Activated CD4-positive, alpha-beta T cell treated with anti-CD3 and anti-CD28 coated beads, Interleukin-2, amount 50 U/mL, for 48 hours (primary cell): Measurements from ENCODE around the gene BMPR1B.

Experiments used
- DNase-seq, 2 experiments: peaks; one replicate each; pipeline ENCODE4 v3.0.0-alpha.2; 2020

BMPR1B gene

DNA sequence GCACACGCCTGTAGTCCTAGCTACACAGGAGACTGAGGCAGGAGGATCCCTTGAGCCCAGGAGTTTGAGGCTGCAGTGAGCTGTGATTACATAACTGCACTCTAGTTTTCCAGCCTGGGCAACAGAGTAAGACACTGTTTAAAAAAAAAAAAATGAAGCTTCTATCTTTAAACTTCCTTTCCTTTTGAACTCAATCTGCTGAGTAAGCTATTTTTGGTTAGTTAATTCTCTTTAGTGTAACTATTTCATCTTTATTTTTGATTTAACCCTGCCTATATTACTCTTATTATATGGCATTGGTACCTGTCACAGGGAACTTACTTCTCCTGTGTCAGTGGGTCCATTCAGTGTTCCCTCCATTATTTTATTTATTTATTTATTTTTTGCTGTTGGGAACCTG is 160.8 kb downstream of the BMPR1B start:
- DNase-seq, result no peak

DNA sequence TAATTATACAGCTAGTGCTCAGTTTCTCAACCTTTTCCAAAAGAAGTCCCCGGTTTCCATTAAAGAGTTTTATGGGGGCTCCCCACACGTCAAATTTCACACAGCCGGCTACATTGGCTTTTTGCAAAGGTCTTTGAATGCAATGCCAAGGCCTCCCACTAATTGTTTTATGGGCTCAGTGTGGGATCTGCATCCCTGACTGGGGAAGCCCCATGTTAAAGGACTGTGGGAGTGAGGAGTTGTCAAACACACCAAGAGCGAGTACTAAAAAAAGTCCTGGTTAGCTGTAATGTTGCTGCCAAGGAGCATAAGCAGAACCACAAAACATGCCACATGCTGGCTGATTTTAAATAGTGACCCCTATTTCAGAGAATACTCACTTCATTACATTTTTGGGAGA is 162.6 kb downstream of the BMPR1B start:
- DNase-seq, result no peak

DNA sequence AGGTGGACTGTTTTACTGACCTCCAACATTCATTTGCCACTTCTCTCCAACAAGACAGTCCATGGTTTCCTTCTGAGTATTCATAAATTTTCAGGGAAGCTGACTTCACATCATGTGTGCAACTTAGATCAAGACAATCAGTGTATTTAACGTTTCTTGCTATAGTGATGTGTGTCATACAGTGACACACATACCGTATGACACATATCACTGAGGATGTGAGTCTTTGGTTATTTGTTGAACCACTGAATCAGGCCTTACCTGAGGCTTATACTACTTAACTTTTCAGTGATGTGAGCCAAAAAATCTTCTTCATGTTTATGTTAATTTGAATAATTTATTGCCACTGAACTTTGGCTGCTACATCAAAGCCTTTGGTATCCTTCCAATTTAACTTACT is 166.8 kb downstream of the BMPR1B start:
- DNase-seq, result no peak

DNA sequence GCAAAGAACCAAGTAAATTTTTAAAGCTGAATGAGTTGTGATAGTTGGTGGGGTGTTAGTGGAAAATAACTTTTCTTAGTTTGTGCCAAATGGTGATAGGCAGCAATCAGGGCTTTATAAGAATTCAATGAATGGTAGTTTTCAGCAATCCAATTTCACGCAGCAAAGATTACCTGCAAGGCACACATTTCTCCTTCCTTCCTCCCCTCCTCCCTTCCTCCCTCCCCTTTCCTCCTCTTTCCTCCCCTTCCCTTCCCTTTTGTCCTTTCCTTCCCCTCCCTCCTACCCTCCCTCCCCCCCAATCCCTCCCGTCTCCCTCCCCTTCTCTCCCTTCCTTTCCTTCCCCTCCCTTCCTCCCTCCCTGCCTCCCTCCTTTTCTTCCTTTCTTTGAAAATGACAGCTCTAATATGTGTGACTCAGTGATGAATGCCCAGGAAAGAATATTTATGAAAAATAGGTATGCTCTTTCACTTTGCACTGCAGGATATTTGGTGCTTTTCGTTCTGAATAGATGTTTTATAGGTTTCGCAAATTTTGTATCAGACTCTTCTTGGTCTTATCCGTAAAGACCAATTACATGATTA is 168.1 kb downstream of the BMPR1B start:
- no peak for DNase-seq

DNA sequence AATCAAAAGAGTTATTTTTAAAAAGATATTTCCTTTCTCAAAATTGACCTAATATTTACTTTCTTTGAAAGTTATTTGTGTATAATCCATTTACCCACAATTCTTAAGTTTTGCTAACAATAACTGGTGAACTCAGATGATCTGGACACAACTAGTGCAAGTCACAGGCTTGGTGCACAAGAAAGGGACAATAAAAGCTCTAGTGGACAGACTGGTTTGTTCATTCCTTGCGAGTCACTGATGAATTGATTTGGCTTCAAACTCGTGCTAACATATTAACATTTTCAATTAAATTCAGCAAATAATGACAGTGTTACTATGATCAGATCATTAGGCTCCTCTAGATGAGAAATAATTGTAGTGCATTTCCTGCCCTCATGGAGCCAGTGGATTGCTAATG is 169.2 kb downstream of the BMPR1B start:
- DNase-seq, result no peak

DNA sequence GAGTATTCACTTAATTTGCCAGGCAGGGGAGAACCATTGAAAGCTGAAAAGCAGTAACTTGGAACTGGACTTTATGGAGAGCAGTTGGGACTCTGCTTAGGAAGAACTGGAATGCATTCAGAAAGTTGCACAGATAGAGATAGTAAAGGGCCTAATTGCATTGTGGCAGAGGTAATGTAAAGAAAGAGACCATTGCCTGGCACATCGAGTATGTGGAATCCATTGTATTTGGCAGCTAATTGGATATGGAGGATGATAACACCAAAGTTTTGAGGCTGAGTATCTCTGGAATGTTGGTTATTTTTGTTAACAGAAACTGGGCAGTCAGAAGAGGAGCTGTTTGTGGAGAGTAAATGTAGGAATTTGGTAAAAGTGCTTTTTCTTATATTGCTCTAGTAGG is 169.9 kb downstream of the BMPR1B start:
- DNase-seq, result no peak

DNA sequence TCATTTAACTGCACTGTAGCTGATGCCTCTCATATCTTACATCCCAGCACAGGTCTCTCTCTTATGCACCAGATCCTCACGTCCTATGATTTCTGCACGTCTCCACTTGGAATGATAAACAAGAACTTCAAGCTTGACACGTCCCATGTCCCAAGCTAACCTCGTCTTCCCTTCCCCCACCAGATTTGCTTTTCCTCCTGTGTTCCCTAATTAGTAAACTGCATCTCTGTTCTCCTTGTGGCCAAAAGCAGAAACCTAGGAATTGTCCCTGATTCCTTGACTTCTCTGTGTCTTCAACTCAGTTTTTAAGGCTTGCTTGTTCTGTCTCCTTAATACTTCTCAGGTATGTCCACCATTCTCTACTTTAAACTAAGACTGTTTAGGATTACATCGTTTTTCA is 171.9 kb downstream of the BMPR1B start:
- no peak for DNase-seq

DNA sequence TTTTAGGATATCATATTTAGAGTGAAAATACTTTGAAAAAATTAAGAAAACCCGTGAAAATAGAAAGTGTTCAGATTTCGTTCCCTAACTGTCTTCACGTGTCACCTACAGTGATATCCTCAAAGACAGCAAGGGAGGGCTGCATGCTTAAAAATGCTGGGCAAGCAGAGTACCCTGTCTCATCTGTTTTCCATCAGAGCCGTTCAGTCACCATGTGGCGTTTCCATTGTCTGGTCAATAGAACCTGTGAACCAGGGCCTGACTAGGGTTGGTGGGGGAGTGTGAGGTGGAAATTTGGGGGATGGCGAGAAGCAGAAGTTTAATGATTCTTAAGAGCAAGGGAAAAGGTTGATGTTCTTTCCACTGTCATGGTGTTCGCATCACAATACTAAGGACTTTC is 173.9 kb downstream of the BMPR1B start:
- DNase-seq, result no peak

DNA sequence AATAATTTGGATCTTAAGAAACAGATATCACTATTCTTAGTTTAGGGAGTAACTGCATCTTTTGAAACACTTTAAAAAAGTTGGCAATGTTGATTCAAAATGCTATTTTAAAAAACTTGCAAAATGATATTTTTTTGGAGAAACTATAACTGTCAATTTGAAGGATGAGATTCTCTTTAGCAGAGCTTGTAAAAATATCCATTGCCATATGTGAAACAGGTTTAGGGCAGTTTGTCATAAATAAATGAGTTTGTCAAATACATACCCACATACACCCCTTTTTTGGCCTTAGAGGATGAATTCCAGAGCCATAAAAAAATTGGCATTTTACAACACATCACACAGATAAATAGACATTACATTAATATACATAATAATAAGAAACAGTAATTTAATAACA is 174.6 kb downstream of the BMPR1B start:
- DNase-seq, result no peak

DNA sequence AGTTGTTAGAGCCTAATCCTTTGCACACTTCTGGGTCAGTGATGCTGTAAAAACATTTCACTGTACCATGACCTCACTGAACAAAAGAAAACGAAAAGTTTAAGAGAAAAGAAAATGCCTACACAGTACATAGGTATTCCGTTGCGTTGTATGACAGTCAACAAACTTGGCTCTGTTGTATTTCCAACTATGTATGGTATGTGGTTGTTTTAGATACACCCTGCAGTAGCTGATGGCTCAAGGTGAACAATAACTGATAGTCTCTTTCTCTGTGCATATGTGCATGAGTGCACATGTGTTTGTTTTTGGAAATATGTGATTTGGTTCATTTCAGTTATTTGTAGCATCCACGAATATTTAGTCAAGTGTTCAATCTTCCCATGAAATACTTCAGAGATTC is 176.0 kb downstream of the BMPR1B start:
- no peak for DNase-seq

DNA sequence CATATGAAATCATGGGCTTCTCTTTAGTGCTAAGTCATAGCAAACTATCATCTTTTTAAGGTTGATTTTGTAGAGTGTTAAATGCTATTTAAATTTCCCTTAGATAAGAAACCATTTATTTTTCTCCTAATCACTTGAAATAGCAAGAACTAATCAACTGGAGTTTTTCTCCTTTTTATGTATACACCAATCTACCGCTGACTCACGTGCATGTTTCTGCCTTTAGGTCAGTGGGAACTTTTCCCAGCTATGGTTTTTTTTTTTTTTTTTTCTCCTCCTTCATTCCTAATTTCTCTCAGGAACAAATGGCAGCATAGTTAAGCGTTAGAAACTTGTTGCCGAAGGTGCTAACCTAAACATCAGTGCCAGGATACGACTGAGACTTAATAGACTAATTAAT is 176.4 kb downstream of the BMPR1B start:
- no peak for DNase-seq

DNA sequence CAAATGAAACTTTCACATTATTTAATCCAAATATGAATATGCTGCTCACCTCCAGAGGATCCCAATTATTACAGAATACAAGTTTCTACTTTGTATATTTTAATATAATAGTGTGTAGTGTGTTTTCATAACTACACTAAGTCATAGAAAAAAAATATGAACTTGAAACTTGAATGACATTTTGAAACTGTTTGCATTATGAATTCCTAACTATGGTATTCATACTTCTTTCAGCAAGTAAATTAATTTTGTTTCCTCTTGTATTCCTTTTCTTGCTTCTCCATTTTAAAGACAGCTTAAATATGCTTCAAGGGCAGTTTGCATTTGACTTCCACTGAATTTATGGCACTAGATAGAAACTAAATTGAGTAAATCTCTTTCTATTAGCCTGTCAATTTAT is 177.1 kb downstream of the BMPR1B start:
- DNase-seq, result no peak

DNA sequence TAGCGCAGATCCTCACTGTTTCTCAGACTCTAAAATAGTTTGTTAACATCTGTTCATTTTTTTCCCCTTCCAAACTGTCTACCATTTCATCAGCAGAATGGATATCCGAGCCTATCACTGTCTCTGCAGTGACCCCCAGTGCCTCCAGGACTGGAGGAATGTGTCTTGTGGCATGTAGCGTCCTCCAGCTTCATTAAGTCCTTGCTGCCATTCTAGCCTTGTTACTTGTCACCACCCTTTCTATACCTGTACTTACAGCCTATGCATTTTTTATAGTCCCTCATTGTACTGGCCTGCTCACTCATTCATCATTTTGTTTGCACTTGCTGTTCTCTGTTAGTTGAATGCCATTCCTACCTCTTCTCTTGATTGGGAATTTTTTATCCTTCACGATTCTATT is 179.1 kb downstream of the BMPR1B start:
- DNase-seq, result no peak

DNA sequence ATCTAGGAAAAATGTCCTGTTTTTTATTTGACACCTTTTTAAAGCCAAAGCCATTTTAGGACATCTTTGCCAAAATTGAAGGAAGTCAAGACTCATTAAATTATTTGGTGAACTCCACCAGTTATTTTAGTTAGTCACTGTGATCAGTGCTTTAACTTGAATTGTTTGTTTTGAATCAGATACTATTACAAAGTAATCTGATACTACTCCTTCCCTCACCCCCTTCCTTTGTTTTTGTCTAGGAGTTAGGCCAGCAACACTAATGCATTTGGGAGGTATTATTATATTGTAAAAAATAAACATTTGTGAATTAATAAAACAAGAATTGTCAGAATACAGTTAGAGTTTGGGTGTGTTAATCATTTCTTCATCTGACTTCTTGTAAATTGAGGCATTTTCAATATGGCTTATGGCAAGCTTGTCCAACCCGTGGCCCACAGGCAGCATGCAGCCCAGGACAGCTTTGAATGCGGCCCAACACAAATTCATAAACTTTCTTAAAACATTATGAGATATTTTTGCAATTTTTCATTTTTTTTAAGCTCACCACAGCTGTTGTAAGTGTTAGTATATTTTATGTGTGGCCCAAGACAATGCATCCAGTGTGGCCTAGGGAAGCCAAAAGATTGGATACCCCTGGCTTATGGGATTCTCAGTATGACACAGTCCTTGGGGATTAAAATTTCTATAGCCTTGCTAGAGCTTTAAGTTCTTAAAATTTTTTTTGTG is 182.2 kb downstream of the BMPR1B start:
- DNase-seq, result no peak

DNA sequence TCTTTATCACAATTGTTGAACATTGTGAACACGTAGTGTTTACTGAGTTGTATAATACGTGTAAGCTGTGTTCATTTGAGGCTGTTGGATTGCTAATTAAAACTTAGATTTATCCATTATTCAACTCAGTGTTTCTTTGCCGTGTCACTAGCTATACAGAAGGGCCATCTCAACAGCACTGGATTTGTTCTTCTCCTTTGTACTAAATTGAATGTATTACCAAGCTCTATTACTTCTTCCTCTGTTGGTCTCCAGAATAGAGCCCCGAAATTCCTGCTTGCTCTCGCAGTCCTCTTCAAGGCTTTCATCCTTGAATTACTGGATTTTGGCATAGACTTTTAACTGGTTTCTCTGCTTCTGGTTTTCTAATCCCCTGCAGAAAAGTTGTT is 182.8 kb downstream of the BMPR1B start:
- DNase-seq, result no peak

DNA sequence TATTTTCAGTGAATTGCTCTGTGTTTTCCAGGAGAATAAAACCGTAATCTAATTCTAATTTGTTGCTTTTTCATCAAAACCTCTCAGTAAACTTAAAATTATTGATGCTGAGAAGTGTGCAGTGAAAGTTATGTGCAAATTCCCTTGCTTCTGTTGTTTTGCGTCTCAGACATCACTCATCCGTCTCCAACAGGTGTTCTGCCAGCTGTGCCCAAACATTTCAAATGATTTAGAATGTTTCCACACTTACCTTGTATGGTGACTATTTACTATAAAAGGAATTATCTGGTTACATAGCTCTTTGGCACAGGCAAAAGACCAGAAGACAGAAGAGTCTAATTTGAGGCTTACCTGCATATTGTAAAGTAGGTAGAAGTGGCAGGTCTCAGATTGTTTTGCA is 184.0 kb downstream of the BMPR1B start:
- DNase-seq, result no peak

DNA sequence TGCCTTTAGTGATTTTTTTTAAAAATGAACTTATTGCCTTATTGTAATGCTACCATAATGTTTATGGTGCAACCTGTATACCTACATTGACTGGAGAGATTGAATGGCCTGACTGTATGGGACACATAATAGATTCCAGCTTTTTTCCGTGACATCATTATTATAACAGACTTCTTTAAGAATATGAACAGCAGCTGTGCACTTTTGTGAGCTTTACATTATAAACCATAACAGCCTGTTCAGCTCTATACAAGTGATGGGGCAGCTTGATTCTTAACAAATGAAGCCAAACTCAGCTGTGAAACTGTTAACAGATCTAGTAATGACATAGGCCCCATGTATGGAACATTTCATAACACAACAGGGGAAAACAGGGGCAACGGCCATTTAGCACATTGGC is 187.0 kb downstream of the BMPR1B start:
- DNase-seq, result no peak

DNA sequence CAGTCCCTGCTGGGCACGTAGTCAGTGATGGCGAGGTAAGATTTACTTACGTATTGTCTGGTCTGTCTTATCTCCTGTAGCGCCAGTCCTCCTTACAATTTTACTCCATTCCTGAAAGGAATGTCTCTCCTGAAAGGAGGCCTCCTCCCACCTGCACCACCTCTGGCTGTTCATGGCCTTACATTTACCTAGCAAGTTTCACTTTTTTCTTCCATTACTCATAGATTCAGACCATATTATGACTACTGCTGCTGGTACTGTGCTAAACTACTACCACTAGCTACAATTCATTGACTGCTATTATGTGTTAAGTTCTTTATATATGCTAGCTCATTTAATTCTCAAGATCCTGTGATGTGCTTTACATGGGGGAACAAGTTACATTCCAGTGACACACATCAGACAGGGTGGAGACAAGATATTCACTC is 189.9 kb downstream of the BMPR1B start:
- no peak for DNase-seq

DNA sequence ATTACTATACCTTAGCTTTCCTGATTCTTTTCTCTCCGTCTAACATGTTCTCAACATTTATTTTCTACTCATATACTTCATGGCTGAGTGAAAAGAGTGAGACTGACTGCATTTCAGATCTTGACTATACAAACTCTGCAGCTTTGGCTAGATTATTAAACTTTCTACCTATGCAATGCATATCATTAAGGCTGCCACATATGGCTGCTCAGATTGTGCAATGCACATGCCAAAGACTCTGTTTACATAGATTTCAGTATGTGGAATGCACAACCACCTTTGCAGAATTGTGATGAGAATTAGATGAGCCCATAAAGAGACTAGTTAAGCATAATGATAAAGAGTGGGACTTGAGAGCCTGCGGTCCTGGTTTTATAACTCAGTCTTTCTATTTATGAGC is 196.5 kb downstream of the BMPR1B start:
- DNase-seq, result no peak

DNA sequence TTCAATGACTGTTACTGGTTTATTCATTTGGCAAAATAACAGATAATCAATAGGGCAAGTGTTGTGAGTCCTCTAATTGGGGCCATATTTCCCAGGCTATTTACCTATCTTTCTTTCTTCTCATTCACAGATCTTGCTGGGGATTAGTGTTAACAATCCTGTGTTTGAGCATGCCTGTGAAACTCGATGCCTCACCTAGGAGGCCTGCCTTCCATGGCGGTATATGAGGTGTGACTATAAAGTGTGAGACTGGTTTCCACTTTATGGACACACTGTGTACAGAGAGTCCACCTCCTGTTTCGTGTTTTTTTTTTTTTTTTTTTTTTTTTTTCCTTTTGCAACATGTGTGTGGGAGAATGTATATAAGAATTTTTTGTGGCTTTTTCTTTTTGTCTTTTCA is 199.3 kb downstream of the BMPR1B start:
- DNase-seq, result no peak

DNA sequence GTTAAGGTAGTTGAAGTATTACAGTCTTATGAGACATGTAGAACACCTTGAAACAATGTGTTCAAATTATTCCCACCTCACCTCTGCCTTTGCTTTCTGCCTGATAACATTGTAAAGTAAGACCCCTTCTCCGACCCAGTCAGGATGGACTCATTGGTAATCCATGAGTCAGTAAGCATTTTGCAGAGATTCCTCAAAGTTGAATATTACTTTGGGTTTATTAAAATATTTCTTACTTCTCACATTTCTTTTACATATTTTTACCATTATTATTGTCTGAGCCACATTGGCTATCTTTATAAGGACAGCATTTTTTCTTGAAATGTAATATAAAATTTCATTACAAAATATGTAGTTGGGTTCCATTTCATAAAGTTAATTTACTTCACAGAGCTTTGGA is 201.6 kb downstream of the BMPR1B start:
- DNase-seq, result no peak

DNA sequence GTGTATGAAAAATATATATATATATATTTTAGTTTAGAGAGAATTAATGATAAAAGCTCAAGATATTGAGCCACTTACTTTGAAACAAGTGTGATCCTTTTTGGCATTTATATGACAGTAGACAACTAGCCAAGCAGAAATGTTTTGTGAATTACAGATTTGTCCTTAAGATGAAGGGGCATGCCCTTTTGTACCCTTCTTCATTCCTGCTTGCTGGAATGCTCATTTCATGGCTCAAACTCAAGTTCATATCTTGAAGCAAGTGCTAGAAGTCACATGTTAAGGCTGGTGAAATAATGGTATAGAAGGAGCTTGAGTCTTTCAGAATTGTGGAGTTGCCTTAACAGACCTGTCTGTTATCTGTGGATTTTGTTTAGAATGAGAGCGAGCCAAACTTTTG is 203.0 kb downstream of the BMPR1B start:
- no peak for DNase-seq

DNA sequence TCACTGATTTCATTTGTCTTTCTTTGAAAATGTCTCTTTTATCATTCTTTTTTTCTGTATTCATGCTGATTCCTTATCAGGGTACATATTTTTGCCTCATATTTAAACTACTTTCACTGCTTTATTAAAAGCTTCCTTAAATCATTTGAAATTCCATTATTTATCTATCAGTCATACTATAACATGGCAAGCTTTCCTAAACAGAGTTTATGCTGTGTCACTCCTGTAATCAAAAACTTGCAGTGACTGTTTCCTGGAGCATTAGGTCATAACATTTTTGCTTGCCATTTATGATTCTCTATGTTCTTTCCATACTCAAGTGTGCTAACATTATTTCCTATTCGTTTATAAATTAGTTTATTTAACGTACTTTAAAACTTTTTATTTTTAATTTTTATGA is 203.7 kb downstream of the BMPR1B start:
- DNase-seq, result no peak

DNA sequence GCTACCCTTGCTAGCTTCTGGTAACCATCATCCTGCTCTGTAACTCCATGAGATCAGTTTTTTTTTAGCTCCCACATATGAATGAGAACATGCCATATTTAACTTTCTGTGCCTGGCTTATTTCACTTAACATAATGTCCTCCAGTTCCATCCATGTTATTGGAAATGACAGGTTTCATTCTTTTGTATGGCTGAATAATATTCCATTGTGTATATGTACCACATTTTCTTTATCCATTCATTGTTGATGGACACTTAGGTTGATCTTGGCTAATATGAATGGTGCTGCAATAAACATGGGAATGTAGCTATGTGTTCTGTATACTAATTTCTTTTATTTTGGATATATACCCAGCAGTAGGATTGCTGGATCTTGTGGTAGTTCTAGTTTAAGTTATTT is 204.7 kb downstream of the BMPR1B start:
- DNase-seq, result no peak

DNA sequence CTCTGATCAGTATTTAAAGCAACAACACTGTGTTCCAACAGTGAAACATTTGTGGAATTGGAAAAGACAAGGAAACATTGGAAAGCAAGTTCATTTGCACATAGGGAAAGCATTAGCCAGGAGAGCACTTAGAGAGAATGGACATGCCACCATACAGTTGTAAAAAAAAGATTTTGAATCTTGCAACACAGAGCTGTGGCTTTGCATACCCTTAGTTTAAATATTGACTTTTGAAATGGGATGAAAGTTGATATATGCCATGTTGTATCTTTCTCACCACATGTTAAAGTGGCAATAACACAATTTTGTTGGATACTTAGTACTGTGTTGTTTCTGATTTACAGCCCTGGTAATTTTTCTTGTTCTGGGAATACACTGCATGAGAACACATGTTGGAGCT is 208.1 kb downstream of the BMPR1B start:
- no peak for DNase-seq
